SIG-M5 treated with dmso at 0.1 percent for 504 hours (cell line): ENCODE data around the gene ZBTB46.
"Not testable (repeated sequence)": the region's sequence is repeated elsewhere in the genome, so short reads cannot be mapped to it uniquely, and the experiment has no call there.

Experiments used
- DNase-seq: peaks from one replicate; lab custom pipeline; 2025; ENCODE audit not compliant: unreplicated experiment; lab: John Stamatoyannopoulos, UW

Gene ZBTB46

GRCh38 chr20:63830841-63831588 lies at the start of gene ZBTB46:
ZBTB46 (minus strand) TSS chr20:63831264; CDS start chr20:63790757, 40,507 bp downstream.
- no peak for DNase-seq

GRCh38 chr20:63878899-63879663 lies 48.0 kb upstream of the ZBTB46 start:
- no peak for DNase-seq

GRCh38 chr20:63877755-63878470 lies 46.8 kb upstream of the ZBTB46 start:
- no peak for DNase-seq

- no peak for DNase-seq
Observed at GRCh38 chr20:63876489-63877036, 45.5 kb upstream of the ZBTB46 start.

- DNase-seq, result not testable (repeated sequence)
Observed at GRCh38 chr20:63874241-63874640, 43.2 kb upstream of the ZBTB46 start.

- peak; percentile 95 for DNase-seq
Observed at GRCh38 chr20:63873477-63873971, 42.5 kb upstream of the ZBTB46 start.

GRCh38 chr20:63868264-63868663 lies 37.2 kb upstream of the ZBTB46 start:
- DNase-seq, result no peak

GRCh38 chr20:63867042-63867441 lies 36.0 kb upstream of the ZBTB46 start:
- DNase-seq, result not testable (repeated sequence)

- peak; percentile 100 for DNase-seq
Observed at GRCh38 chr20:63864978-63865640, 34.0 kb upstream of the ZBTB46 start, which contains the start of gene TPD52L2. TPD52L2 (plus strand) TSS chr20:63865270; CDS start chr20:63865366, 96 bp downstream.

- DNase-seq, result no peak
Observed at GRCh38 chr20:63864545-63864977, 33.5 kb upstream of the ZBTB46 start.

GRCh38 chr20:63863798-63864544 lies 32.9 kb upstream of the ZBTB46 start:
- DNase-seq, result peak; percentile 98

- no peak for DNase-seq
Observed at GRCh38 chr20:63863021-63863797, 32.1 kb upstream of the ZBTB46 start.

- DNase-seq, result no peak
Observed at GRCh38 chr20:63861981-63862901, 31.2 kb upstream of the ZBTB46 start.

- no peak for DNase-seq
Observed at GRCh38 chr20:63861365-63861934, 30.4 kb upstream of the ZBTB46 start, which contains the start of gene ABHD16B. ABHD16B (plus strand) TSS chr20:63861498; CDS start chr20:63861541, 43 bp downstream.

GRCh38 chr20:63860325-63861051 lies 29.4 kb upstream of the ZBTB46 start:
- no peak for DNase-seq

- no peak for DNase-seq
Observed at GRCh38 chr20:63859166-63859699, 28.2 kb upstream of the ZBTB46 start.
